ENCODE results near the gene CLEC4F.

DNA sequence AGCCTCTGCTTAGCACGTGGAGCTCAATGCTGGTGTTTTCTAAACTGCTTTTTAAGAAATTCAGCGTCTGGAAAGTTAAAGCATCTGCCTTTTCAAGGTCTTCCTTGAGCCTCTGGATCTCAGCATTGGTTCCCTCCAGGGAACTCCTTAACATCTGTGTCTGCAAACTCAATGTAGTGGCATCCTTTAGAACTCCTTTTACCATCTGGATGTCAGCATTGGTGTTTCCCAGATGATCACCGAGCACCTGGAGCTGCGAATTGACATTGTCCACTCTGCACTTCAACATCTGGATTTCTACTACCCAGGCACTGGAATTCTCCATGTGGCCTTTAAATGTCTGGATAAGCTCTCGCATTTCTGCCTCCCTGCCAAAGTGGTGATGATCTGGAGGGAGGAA is 3.7 kb downstream of the CLEC4F start:
- TF ChIP-seq POLR2A (IDR thresholded peaks at IDR 0.05; ENCODE audit: low read depth, low read length) (no peak), EP300 (IDR thresholded peaks at IDR 0.05; ENCODE audit: borderline replicate concordance in 1 of 2, control insufficient read depth in 1 of 2, low read depth in 2 of 2, low read length in 2 of 2) (no peak), POLR2AphosphoS2 (IDR thresholded peaks at IDR 0.05; ENCODE audit: low read depth, low read length) (no peak), MAX (IDR thresholded peaks at IDR 0.05; ENCODE audit: low read depth, low read length) (no peak), CEBPB (IDR thresholded peaks at IDR 0.05; ENCODE audit: borderline replicate concordance in 1 of 2, low read depth in 2 of 2, low read length in 2 of 2) (no peak), ZSCAN29 (IDR thresholded peaks at IDR 0.05) (no peak), TAF1 (IDR thresholded peaks at IDR 0.05; ENCODE audit: borderline replicate concordance, low read depth, low read length) (no peak), NR2C2 (IDR thresholded peaks at IDR 0.05; ENCODE audit: borderline replicate concordance, control insufficient read depth, insufficient read length, low read depth) (no peak), POLR2AphosphoS5 (IDR thresholded peaks at IDR 0.05; ENCODE audit: low read length) (no peak)
- TF ChIP-seq, protein P1, sequence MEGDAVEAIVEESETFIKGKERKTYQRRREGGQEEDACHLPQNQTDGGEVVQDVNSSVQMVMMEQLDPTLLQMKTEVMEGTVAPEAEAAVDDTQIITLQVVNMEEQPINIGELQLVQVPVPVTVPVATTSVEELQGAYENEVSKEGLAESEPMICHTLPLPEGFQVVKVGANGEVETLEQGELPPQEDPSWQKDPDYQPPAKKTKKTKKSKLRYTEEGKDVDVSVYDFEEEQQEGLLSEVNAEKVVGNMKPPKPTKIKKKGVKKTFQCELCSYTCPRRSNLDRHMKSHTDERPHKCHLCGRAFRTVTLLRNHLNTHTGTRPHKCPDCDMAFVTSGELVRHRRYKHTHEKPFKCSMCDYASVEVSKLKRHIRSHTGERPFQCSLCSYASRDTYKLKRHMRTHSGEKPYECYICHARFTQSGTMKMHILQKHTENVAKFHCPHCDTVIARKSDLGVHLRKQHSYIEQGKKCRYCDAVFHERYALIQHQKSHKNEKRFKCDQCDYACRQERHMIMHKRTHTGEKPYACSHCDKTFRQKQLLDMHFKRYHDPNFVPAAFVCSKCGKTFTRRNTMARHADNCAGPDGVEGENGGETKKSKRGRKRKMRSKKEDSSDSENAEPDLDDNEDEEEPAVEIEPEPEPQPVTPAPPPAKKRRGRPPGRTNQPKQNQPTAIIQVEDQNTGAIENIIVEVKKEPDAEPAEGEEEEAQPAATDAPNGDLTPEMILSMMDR (IDR thresholded peaks at IDR 0.05 in 2 of 3, conservative IDR thresholded peaks at IDR 0.05 in 1 of 3; ENCODE audit: control insufficient read depth in 2 of 3, extremely low read depth in 1 of 3, insufficient read depth in 1 of 3, low read depth in 3 of 3, low read length in 3 of 3) = no peak
